Upper lobe of right lung (tissue), 1 donor: ENCODE data around the gene TPO. TPM values are rescaled to one million over a fixed set of nuclear protein-coding genes. Genes with fewer than 3 reads are reported as not detected.

Experiments
- ATAC-seq: fragments of 200-7000 bp; cut with Tn5 transposase; one replicate; pipeline ENCODE4 v1.9.1; 2020; ENCODE audit warnings: mild to moderate bottlenecking, moderate library complexity
- DNase-seq: peaks from one replicate; pipeline ENCODE4 v3.0.0-alpha.2; 2020
- H3K27ac ChIP-seq: fragments of 200-600 bp; one replicate; pipeline ENCODE4 v1.8.0; 2022
- H3K27me3 ChIP-seq: fragments of 200-600 bp; one replicate; pipeline ENCODE4 v1.8.0; 2022; ENCODE audit warnings: mild to moderate bottlenecking
- H3K36me3 ChIP-seq: fragments of 200-600 bp; one replicate; pipeline ENCODE4 v1.8.0; 2022
- H3K4me1 ChIP-seq: fragments of 200-600 bp; one replicate; pipeline ENCODE4 v1.8.0; 2022
- H3K4me3 ChIP-seq: fragments of 200-600 bp; one replicate; pipeline ENCODE4 v1.8.0; 2022; ENCODE audit warnings: mild to moderate bottlenecking
- H3K9me3 ChIP-seq: fragments of 200-600 bp; one replicate; pipeline ENCODE4 v1.8.0; 2022
- CTCF ChIP-seq: fragments of 200-600 bp; IDR thresholded peaks from one replicate; pipeline ENCODE4 v1.8.0; 2022; ENCODE audit warnings: antibody characterized with exemption
- intact Hi-C: fragments of 100-400 bp; cut with DNase I; formaldehyde crosslinking; loops from one replicate; pipeline ENCODE4 v1.11.0; 2022
- total RNA-seq: library from RNA; stranded (reverse); fragmentation: NEBNext Ultra II Directional; extraction: Animal tissue kit (Norgen Biotek cat#: 25700); gene quantifications from one replicate; pipeline ENCODE4 v1.2.1, GENCODE V29; 2021
- donor health status: DM: no; HTN: yes; CAD: no; lungs with severe emphysema.

TPO gene
- total RNA-seq, 1 donor from 2014 or later, result not detected

- DNase-seq, result no peak
- H3K9me3 ChIP-seq, result no peaks in the 10 kb centered on the region
- no peak for ATAC-seq
- no peaks in the 10 kb centered on the region for H3K27me3 ChIP-seq
- H3K27ac ChIP-seq, result no peak overlapping the region
- no peaks in the 10 kb centered on the region for H3K36me3 ChIP-seq
- H3K4me3 ChIP-seq, result no peak overlapping the region
- TF ChIP-seq CTCF, result no peak
- intact Hi-C loops, result no loop called here
- H3K4me1 ChIP-seq, result peaks cover 7% of the 10 kb centered on the region
These were observed 144.2 kb downstream of the TPO start for GRCh38 chr2:1557467-1557820.

GRCh38 chr2:1559589-1560175, 146.4 kb downstream of the TPO start:
- intact Hi-C loops, result no loop called here
- Histone ChIP-seq H3K4me3 (no peak overlapping the region), H3K36me3 (no peaks in the 10 kb centered on the region), H3K27ac (no peak overlapping the region), H3K4me1 (no peaks in the 10 kb centered on the region), H3K27me3 (no peaks in the 10 kb centered on the region), H3K9me3 (no peaks in the 10 kb centered on the region)
- DNase-seq, result no peak
- ATAC-seq, result no peak
- no peak for TF ChIP-seq CTCF

GRCh38 chr2:1561259-1561658, 148.0 kb downstream of the TPO start:
- TF ChIP-seq CTCF, result no peak
- intact Hi-C loops, result no loop called here

GRCh38 chr2:1561811-1562421, 148.7 kb downstream of the TPO start:
- DNase-seq, result no peak
- intact Hi-C loops, result no loop called here

More at GRCh38 chr2:1561259-1561658, 148.0 kb downstream of the TPO start:
- Histone ChIP-seq H3K9me3 (no peaks in the 10 kb centered on the region), H3K4me3 (no peak overlapping the region), H3K27me3 (no peaks in the 10 kb centered on the region), H3K36me3 (no peaks in the 10 kb centered on the region), H3K4me1 (no peaks in the 10 kb centered on the region), H3K27ac (no peak overlapping the region)
- no peak for ATAC-seq
- no peak for DNase-seq

GRCh38 chr2:1563084-1563857, 150.0 kb downstream of the TPO start:
- Histone ChIP-seq H3K9me3 (no peaks in the 10 kb centered on the region), H3K4me1 (no peaks in the 10 kb centered on the region), H3K27ac (no peak overlapping the region), H3K36me3 (no peaks in the 10 kb centered on the region), H3K4me3 (no peak overlapping the region), H3K27me3 (no peaks in the 10 kb centered on the region)
- ATAC-seq, result peak; percentile 35
- no peak for TF ChIP-seq CTCF
- intact Hi-C loops, result no loop called here
- peak; percentile 53 for DNase-seq

More at GRCh38 chr2:1561811-1562421, 148.7 kb downstream of the TPO start:
- Histone ChIP-seq H3K4me1 (no peaks in the 10 kb centered on the region), H3K27me3 (no peaks in the 10 kb centered on the region), H3K9me3 (no peaks in the 10 kb centered on the region), H3K4me3 (no peak overlapping the region), H3K27ac (no peak overlapping the region), H3K36me3 (no peaks in the 10 kb centered on the region)
- TF ChIP-seq CTCF, result no peak
- ATAC-seq, result no peak
